Measurements from ENCODE around the gene CENPQ.

DNA sequence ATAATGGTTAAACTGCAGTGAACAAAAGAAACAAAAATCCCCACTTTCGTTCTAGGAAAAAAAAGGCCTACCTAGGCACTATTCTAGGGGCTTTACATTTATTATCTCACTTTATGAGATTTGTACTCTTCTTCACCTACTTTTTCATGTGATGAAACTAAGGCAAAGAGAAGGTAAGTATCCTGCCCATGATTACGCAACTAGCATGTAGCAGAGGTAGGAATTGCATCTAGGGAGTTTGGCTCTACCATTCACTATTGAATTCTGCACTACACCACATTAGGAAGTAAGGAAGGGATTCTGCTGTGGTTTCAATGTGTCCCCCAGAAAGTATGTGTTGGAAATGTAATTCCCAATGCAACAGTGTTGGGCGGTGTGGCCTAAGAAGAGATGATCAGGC lies 75.9 kb downstream of the CENPQ start:
- TF ChIP-seq EZH2phosphoT487 (IDR thresholded peaks at IDR 0.05; ENCODE audit: borderline replicate concordance, low read length) = no peak
- TF ChIP-seq, protein P1, sequence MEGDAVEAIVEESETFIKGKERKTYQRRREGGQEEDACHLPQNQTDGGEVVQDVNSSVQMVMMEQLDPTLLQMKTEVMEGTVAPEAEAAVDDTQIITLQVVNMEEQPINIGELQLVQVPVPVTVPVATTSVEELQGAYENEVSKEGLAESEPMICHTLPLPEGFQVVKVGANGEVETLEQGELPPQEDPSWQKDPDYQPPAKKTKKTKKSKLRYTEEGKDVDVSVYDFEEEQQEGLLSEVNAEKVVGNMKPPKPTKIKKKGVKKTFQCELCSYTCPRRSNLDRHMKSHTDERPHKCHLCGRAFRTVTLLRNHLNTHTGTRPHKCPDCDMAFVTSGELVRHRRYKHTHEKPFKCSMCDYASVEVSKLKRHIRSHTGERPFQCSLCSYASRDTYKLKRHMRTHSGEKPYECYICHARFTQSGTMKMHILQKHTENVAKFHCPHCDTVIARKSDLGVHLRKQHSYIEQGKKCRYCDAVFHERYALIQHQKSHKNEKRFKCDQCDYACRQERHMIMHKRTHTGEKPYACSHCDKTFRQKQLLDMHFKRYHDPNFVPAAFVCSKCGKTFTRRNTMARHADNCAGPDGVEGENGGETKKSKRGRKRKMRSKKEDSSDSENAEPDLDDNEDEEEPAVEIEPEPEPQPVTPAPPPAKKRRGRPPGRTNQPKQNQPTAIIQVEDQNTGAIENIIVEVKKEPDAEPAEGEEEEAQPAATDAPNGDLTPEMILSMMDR (IDR thresholded peaks at IDR 0.05; ENCODE audit: low read depth, low read length, poor library complexity, severe bottlenecking) = no peak

Measured in DOHH2 (cell line).